ENCODE data around the gene CLDN2.

Gene CLDN2

GRCh38 chrX:106901341-106901740, 18.9 kb upstream of the CLDN2 start:
- DNase-seq (ENCODE audit: extremely low read depth, insufficient read length), result no peak
- H3K4me3 ChIP-seq (replicated peaks; ENCODE audit: low read depth, low read length), result no peak overlapping the region
- TF ChIP-seq, protein P1, sequence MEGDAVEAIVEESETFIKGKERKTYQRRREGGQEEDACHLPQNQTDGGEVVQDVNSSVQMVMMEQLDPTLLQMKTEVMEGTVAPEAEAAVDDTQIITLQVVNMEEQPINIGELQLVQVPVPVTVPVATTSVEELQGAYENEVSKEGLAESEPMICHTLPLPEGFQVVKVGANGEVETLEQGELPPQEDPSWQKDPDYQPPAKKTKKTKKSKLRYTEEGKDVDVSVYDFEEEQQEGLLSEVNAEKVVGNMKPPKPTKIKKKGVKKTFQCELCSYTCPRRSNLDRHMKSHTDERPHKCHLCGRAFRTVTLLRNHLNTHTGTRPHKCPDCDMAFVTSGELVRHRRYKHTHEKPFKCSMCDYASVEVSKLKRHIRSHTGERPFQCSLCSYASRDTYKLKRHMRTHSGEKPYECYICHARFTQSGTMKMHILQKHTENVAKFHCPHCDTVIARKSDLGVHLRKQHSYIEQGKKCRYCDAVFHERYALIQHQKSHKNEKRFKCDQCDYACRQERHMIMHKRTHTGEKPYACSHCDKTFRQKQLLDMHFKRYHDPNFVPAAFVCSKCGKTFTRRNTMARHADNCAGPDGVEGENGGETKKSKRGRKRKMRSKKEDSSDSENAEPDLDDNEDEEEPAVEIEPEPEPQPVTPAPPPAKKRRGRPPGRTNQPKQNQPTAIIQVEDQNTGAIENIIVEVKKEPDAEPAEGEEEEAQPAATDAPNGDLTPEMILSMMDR (IDR thresholded peaks at IDR 0.05; ENCODE audit: insufficient read depth, low read length, poor library complexity, severe bottlenecking), result no peak
- no peaks in the 10 kb centered on the region for H3K36me3 ChIP-seq (ENCODE audit: control insufficient read depth, insufficient read depth, low read length)
- no peaks in the 10 kb centered on the region for H3K27me3 ChIP-seq (replicated peaks; ENCODE audit: control insufficient read depth, insufficient read depth, low read length)

GRCh38 chrX:106901781-106902219, 18.4 kb upstream of the CLDN2 start:
- H3K36me3 ChIP-seq (ENCODE audit: control insufficient read depth, insufficient read depth, low read length), result no peaks in the 10 kb centered on the region
- TF ChIP-seq, protein P1 (IDR thresholded peaks at IDR 0.05; ENCODE audit: insufficient read depth, low read length, poor library complexity, severe bottlenecking), result no peak
- DNase-seq (ENCODE audit: extremely low read depth, insufficient read length), result no peak

DNA sequence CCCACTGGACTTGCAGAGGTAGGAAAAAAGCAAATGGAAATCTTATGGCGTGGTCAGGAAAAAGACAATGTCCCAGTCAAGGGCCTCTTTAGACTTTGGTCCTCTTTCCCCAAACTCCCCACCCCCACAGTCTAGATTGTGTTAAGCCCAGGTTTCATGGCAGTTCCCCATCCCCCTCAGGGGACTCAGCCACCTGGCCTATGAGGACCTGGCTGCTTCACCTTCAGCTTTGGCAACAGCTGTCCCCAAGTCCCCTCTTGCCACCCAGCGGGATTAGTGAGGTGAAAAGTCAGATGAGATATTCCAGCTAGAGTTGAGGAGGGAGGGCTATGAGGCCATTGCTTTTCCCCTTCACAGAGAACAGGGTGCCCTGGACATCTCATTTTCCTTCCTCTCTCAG, 17.5 kb upstream of the CLDN2 start:
- Histone ChIP-seq H3K4me3 (replicated peaks; ENCODE audit: low read depth, low read length) (no peak overlapping the region), H3K27me3 (replicated peaks; ENCODE audit: control insufficient read depth, insufficient read depth, low read length) (no peaks in the 10 kb centered on the region), H3K36me3 (ENCODE audit: control insufficient read depth, insufficient read depth, low read length) (no peaks in the 10 kb centered on the region)
- TF ChIP-seq, protein P1 (IDR thresholded peaks at IDR 0.05; ENCODE audit: insufficient read depth, low read length, poor library complexity, severe bottlenecking), result no peak
- no peak for DNase-seq (ENCODE audit: extremely low read depth, insufficient read length)

More at GRCh38 chrX:106901781-106902219, 18.4 kb upstream of the CLDN2 start:
- H3K4me3 ChIP-seq (replicated peaks; ENCODE audit: low read depth, low read length), result no peak overlapping the region
- no peaks in the 10 kb centered on the region for H3K27me3 ChIP-seq (replicated peaks; ENCODE audit: control insufficient read depth, insufficient read depth, low read length)

DNA sequence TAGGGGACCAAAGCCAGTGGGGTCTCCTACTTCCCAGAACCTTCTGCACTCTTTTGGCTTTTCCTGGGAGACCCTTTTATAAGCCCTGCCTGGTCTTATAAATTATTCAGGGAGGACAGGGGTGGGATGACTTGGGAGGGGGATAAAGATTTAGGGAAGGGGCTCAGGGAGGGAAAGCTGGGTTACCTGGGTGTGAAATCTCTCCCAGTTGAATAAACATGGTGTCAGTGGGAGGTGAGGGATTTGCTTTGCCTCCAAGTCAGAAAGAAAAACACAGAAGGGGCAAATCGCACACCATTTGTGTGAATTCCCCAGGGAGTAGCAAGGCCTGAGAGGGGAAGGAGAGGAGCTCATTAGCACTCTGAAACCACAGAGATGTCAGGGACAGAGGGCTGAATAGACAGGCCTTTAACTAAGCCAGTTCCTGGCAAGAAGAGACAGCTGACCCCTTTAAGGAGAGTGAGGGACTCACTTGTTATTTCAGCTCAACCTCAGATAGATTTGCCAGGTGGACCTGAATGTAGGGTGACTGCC, 16.8 kb upstream of the CLDN2 start, which contains the start of gene RIPPLY1:
RIPPLY1 (minus strand) TSS at position 51 of the 534 bp plus-strand sequence. CDS start 54 bp downstream, outside the sequence.
- Histone ChIP-seq H3K4me3 (replicated peaks; ENCODE audit: low read depth, low read length) (no peak within 1 kb of the TSS), H3K36me3 (ENCODE audit: control insufficient read depth, insufficient read depth, low read length) (no peaks in the 10 kb centered on the region), H3K27me3 (replicated peaks; ENCODE audit: control insufficient read depth, insufficient read depth, low read length) (no peaks in the 10 kb centered on the region)
- no peak for DNase-seq (ENCODE audit: extremely low read depth, insufficient read length)
- TF ChIP-seq, protein P1 (IDR thresholded peaks at IDR 0.05; ENCODE audit: insufficient read depth, low read length, poor library complexity, severe bottlenecking), result no peak

GRCh38 chrX:106903856-106904528, 16.2 kb upstream of the CLDN2 start:
- TF ChIP-seq, protein P1 (IDR thresholded peaks at IDR 0.05; ENCODE audit: insufficient read depth, low read length, poor library complexity, severe bottlenecking), result no peak

More at GRCh38 chrX:106903856-106904528, 16.2 kb upstream of the CLDN2 start:
- DNase-seq (ENCODE audit: extremely low read depth, insufficient read length), result no peak
- H3K36me3 ChIP-seq (ENCODE audit: control insufficient read depth, insufficient read depth, low read length), result no peaks in the 10 kb centered on the region
- no peaks in the 10 kb centered on the region for H3K27me3 ChIP-seq (replicated peaks; ENCODE audit: control insufficient read depth, insufficient read depth, low read length)
- H3K4me3 ChIP-seq (replicated peaks; ENCODE audit: low read depth, low read length), result no peak overlapping the region
